GM18507 (cell line): ENCODE data around the gene DNMT3L.

ENCODE experiments used
- DNase-seq: peaks from one replicate; pipeline ENCODE4 v3.0.0; 2011; ENCODE audit warnings: low read depth; ENCODE audit not compliant: insufficient read length; ENCODE audit errors: extremely low spot score
- FAIRE-seq: peaks from 2 replicates; lab custom pipeline; 2011; peaks lifted over from hg19 to GRCh38; lab: Jason Lieb, UNC

Gene DNMT3L

DNA sequence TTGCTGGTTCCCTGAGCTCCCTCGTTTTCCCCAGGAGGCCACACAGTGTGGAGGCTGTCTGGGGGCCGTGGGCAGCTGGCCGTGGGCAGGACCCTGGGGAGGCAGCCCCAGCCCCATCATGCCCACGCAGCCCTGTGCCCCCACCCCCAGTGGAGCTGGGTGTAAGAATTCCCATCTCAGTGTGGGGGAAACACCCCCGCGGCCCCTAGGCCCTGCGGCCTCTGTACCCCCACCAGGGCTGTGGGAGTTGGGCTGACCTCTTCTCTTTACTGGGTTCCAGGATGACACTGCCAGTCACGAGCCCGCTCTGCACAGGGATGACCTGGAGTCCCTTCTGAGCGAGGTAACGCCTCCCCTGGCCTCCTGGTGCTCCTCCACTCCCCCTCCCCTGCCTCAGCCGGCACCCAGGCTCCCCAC, 34.4 kb upstream of the DNMT3L start:
- no peak for DNase-seq
- FAIRE-seq, result no peak

DNA sequence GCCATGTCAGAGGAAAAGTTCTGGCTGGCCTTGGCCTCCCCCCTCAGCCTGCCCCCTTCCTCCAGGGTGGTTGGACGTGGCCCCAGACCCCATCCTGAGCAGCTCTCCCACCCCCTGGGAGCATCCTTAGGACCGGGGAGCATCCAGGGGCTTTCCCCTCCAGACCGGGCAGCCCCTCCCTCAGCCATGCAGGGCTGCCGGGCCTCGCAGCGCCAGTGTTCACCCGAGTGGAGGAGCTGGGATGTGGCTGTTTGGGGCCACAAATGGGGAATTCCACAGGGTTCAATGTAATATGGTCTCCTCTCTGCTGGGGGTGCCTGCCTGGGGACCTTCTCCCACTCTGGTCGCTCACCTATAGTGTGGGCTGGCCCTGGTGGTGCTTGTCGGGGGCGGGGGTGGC, 33.9 kb upstream of the DNMT3L start:
- no peak for DNase-seq
- FAIRE-seq, result no peak

DNA sequence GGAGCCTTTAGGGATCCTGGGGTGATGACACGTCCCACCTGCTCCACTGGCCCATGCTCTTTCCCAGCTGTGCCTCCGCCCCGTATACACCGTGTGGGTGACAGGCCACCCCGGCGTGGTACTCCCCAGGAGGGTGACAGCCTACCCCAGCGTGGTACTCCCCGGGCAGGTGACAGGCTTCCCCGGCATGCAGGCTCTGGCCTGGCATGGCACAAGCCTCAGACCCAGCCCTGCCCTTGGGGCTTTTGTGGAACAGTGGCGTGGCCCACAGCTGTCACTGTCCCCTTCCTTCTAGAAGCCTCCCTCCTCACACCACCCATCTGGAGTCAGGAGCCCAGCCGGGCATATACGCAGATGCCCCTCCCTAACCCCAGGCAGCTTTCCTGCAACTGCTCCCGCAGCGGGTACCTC, 33.5 kb upstream of the DNMT3L start:
- no peak for FAIRE-seq

DNA sequence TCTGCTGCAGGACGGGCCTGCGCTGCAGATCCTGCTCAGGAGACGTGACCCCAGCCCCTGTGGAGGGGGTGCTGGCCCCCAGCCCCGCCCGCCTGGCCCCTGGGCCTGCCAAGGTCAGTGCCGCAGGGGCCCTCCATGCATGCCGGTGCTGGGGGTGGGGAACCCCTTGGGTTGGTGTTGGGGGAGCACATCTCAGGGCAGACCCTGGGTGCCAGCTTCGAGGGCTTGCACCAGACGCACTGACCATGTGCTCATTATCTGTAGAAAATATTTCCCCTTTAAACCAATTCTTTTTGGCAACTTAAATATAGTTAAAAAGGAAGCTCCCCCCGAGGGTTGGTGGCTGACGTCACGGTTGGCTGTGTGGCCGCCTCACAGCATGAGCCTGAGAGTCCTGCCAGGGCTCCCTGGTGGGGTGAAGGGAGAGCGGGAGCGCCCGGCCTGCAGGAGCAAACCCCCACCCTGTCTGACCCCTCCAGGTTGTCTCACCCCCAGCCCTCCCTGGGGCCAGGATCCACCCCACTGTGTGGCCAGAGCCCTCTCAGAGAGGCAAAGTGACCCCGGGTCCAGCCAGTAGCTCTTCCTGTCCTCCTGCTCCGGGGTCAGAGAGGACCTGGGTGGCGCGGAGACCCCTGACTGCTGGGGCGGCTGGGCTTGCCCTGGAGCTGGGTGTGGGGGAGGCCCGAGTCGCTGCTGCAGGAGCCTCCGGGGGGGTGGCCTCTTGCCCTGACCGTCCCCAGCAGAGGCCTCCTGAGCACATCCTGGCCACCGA, 32.9 kb upstream of the DNMT3L start:
- DNase-seq (no peak), FAIRE-seq (no peak)

More for the DNA sequence above, 33.5 kb upstream of the DNMT3L start:
- DNase-seq, result no peak

DNA sequence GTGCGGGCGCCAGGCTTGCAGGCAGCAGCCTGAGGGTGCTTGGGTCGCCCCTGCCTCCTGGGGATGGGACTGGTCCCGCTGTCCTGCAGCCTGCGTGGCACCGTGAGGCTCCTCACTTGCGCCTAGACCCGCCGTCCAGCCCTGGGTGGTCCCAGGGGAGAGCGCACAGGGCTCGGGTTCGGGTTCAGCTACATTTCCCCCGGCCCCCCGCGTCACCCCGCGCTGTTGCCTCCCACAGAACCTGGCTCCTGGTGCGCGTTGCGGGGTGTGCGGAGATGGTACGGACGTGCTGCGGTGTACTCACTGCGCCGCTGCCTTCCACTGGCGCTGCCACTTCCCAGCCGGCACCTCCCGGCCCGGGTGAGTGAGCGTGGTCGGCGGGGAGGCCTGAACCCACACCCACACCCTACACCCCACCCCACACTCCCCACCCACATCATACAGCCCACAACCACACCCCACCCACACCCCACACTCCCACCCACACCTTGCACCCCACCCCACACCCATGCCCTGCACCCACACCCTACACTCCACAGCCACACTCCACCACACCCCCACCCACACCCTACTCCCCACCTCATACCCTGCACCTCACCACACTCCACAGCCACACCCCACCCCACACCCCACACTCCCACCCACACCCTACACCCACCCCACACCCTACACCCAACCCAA, 32.0 kb upstream of the DNMT3L start:
- FAIRE-seq, result no peak
- DNase-seq, result no peak

DNA sequence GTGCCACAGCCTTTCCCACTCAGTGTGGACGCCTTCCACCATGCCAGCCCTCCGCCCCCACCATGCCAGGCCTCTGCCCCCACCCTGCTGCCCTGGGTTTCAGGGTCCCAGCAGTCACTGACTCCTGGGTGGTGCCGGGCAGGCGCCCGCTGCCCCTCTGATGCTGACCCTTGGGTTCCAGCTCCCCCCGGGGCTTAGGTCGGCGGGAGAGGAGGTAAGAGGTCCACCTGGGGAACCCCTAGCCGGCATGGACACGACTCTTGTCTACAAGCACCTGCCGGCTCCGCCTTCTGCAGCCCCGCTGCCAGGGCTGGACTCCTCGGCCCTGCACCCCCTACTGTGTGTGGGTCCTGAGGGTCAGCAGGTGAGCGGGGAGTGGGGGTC, 31.1 kb upstream of the DNMT3L start:
- FAIRE-seq (no peak), DNase-seq (no peak)

DNA sequence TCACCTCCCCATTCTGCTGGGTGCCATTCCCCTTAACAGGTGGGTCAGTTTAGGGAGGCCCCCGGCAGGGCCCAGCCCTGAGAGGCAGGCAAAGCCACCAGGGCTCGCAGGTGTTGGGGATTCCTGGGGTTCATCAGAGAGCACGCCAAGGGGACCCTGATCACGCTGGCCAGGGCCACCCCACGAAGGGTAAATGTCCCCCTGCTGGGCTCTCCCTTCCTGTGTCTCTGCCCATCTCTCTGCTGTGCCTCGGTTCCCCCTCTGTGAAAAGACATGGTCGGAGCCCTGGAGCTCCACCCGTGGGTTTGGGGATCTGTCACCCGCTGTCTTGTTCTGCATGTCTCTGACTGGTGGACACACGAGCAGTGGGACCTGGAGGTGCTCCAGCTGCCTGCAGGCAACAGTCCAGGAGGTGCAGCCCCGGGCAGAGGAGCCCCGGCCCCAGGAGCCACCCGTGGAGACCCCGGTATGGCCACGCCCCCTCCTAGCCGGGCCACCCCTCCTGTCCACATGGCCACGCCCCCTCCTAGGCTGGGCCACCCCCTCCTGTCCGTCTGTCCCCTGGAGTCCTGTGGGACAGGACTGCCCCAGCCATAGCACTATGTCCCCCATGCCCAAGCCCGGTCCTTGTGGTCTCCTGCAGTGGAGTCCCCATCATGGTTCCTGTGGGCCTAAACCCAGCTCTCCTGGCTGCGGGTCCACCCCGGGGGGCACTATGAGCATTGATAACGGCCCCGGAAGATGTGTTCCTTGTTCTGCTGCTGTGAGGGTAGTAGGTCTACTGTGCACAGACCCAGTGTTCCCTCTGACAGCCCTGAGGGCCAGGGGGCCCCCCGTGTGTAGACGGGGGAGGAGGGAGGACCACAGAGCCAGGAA, 30.5 kb upstream of the DNMT3L start:
- FAIRE-seq (no peak), DNase-seq (no peak)

DNA sequence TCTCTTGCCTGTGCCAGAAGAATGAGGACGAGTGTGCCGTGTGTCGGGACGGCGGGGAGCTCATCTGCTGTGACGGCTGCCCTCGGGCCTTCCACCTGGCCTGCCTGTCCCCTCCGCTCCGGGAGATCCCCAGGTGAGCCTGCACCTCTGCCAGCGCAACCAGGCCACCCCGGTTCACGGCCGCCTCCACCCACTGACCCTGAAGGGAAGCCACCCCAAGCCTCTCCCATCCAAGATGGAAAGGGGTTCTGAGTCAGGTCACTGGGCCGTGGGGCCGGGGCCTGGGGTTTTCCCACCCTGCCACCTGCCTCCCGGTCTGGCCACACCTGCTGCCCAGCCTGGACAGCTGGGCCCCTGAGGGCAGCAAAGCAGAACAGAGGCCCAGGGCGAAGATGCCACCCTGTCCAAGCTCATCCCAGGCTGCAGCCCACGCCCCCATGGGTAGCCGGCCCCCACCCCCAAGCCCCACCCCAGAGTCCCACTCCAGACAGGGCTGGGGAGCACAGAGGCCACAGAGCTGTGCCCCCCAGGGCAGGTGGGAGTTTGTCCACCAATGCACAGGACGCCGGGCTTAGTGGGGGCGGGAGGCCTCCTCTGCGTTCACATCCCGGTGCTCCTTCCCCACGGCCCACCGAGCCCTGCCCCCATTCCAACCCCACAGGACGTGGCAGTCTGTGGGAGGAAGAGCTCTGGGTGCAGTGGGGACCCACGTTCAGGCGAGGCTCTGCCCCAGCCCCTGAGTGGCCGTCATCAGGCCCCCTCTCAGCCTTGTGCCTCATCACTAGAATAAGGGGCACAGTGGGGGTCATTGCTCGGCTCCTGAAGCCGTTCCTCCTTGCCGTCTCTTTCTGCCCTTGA, 29.6 kb upstream of the DNMT3L start:
- FAIRE-seq (no peak), DNase-seq (no peak)

DNA sequence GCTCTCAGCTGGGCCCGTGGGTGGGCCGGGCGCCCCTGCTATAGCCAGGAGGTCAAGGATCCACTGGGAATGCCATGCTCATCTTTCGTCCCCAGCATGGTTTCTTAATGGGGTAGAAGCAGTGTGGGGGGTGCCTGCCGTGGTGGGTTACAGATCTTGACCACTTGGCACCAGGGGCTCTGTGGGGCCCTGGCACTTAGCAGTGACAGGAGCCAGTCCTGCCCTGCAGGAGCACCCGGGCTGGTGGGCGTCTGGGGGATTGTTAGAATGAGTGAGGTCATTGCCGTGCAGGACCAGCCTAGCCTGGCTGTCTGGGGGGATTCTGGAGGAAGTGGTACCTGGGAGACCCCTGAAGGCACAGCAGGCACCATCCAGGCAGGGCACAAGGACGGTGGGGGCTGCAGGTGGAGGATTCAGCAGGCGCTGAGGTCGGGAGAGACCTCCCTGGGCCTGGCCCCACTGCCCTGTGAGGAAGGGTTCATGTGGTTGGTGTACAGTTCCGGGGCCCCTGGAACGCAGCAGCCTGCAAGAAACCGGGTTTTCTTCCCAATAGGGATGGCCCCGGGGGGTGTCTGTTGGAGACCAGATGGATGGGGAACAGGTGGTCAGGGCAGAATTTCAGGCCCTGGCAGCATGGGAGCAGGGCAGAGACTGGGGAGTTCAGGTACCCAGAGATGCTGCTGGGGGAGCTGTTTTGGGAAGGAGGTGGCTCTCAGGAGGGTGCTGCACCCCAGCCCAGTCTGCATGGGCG, 28.8 kb upstream of the DNMT3L start:
- no peak for FAIRE-seq
- no peak for DNase-seq

DNA sequence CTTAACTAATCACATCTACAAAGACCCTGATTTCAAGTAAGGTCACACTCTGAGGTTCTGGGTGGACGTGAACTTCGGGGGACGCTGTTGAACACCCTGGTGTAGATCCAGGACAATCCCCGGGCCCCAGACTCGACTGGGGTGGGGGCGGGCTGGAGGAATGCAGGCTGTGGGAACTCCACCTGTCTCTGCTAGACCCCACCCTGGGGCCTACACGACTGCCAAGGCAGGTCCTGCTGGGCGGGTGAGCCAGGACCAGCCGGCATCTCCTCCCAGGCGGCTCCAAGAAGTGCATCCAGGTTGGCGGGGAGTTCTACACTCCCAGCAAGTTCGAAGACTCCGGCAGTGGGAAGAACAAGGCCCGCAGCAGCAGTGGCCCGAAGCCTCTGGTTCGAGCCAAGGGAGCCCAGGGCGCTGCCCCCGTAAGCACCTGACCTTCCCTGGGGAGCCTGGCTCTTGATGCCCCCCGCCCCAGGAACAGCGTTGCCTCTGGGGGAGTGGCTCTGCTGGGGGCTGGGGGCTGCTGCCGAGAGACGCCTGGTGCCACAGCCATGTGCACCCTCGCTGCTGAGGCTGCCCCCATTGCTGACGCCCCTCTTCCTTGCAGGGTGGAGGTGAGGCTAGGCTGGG, 27.8 kb upstream of the DNMT3L start:
- FAIRE-seq, result no peak
- no peak for DNase-seq

DNA sequence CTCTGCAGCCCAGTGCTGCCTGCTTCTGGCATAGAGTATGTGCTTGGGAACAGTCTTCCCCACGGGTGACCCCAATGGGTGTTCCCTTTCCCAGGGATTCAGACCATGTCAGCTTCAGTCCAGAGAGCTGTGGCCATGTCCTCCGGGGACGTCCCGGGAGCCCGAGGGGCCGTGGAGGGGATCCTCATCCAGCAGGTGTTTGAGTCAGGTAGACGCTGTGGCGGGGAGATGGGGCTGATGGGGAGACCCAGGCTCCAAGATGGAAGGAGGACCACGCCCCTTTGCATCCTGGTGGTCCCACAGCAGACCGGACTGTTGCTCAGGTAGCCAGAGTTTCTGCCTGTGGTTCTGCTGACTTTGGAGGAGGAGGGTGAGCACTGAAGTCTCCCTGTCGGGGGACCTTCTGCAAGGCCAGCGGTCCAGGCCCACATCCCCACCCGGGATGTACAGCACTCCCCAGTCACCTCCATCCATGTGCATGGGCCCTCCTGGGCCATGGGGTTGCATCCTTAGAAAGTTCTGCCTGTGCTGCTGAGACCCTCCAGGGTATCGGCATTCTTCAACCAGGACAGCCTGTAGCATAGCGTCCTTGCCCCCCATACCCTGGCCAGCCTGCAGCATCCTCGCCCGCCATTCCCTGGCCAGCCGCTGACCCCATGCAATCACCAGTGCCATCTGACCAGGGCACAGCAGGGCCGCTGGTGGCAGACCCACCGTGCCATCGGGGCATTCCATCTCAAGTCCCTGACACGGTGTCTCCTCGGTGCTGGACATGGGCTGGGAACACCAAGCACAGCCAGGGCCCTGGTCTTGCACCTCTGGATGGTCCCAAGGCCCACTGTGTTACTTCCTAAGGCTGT, 26.8 kb upstream of the DNMT3L start:
- DNase-seq, result no peak
- no peak for FAIRE-seq

DNA sequence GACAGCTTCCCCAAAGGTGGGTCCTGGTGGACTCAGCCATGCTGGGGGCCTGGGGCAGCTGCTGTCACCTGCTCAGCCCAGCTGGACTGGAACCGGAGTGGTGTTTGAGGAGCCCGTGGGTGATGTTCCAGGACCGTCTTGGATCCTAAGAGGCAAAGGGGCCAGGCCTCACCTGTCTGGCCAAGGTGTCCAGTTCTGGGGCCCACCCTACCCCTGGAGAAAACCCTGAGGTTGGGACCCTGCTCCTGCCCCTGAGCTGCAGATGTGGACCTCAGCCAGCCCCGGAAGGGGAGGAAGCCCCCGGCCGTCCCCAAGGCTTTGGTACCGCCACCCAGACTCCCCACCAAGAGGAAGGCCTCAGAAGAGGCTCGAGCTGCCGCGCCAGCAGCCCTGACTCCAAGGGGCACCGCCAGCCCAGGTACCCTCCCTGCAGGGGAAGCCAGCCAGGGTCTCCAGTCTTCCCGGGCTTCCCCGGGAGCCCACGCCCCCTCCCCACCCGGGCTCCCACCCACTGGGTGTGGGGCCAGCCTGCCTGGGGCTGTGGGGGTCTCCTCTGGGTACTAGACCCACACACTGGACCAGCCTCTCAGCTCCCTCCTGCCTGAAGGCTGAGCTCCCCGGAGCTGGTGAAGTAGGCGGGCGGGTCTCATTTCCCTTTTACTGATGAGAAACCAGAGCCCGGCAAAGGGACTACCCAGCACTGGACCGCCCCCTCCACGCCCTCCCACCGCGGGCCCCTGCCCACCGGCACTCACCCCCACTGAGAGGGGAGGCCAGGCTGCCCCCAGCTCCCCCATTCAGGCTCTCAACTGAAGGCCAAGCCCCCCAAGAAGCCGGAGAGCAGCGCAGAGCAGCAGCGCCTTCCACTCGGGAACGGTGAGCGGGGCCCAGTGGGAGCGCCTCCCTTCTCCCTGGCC, 25.3 kb upstream of the DNMT3L start:
- DNase-seq (no peak), FAIRE-seq (no peak)

DNA sequence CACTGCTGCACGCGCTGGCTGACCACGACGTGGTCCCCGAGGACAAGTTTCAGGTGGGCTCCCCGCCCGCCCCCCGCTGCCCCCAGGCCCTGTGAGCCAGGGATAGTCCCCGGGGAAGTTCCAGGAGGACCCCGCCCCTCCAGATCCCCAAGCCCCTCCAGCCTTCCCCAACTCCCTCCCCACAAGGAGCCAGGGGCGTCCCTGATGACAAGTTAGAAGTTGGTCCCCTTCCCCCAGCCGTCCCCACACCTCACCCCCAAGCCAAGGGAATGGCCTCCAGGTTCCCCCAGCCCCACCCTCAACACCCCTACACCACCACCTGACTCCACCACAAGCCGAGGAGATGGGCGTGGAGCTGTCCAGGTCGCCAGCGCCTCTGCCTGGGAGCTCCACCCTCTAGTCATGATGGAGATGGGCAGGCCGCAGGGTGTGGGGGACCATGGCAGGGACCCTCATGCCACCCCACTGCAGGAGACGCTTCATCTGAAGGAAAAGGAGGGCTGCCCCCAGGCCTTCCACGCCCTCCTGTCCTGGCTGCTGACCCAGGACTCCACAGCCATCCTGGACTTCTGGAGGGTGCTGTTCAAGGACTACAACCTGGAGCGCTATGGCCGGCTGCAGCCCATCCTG, 24.5 kb upstream of the DNMT3L start:
- FAIRE-seq (no peak), DNase-seq (no peak)

DNA sequence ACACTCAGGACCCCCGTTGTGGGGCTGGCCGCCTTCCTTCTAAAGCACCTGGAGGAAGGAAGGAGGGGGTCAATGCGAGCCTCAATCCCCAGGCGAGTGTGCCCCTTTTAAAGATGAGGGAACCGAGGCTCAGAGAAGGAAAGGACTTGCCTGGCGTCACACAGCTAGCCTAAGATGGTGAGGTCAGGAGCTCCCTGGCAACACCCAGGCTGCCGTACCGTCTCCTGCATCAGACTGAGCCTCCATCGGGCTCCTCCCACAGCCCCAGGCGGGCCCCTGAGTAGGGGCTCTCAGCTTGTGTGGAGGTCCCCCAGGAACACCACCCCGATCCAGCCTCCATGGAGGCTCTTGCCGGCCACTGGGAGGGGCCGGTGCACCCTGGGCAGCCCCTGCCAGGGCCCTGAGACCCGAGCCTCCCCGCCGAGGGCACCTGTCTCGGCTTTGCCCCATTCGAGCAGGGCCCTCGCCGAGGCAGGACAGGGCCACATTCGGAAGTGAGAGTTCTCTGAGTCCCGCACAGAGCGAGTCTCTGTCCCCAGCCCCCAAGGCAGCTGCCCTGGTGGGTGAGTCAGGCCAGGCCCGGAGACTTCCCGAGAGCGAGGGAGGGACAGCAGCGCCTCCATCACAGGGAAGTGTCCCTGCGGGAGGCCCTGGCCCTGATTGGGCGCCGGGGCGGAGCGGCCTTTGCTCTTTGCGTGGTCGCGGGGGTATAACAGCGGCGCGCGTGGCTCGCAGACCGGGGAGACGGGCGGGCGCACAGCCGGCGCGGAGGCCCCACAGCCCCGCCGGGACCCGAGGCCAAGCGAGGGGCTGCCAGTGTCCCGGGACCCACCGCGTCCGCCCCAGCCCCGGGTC, 23.7 kb upstream of the DNMT3L start, which contains the start of gene AIRE:
TSS of gene AIRE (plus strand) at position 739 of the 855 bp plus-strand sequence. CDS start 131 bp downstream, outside the sequence.
- DNase-seq, result no peak

DNA sequence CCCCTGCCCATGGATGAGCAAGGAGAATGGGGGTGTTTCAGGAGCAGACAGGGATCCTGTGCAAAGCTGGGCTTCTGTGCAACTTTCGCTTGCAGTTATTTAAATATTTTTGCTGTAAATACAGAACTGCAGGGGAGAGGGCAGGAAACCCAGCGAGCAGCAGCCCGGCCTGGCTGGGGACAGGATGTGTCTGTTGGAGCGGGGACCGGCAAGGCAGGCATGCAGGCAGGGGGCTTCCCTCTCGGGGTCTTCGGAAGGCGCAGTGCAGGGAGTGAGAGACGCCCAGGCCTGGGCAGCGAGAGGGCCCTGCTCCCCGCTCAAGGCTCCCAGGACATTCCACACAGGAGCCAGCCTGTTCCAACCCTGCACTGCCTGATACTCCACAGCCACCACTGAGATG, 22.3 kb upstream of the DNMT3L start:
- DNase-seq (no peak), FAIRE-seq (no peak)

More for the DNA sequence above, 23.7 kb upstream of the DNMT3L start, which contains the start of gene AIRE:
- FAIRE-seq, result no peak
